Activated naive CD4-positive, alpha-beta T cell treated with anti-CD3 and anti-CD28 coated beads, Interleukin-2, amount 10 ng/mL, durations not matched to agents 7 days and 5 days (primary cell): Measurements from ENCODE around the gene SLC4A4.

Source experiments
- CTCF ChIA-PET: fragments of 350-600 bp; sonication (Branson Sonifier 250); formaldehyde crosslinking; loops from one replicate; lab custom pipeline; 2021; ENCODE audit warnings: antibody characterized with exemption; lab: Charles Lee
- DNase-seq: peaks from one replicate; pipeline ENCODE4 v3.0.0-alpha.2; 2020
- H3K27ac Mint-ChIP-seq: one replicate; pipeline ENCODE4 v1.8.0; 2021; ENCODE audit warnings: mild to moderate bottlenecking, moderate library complexity, mixed read lengths
- H3K27me3 Mint-ChIP-seq: one replicate; pipeline ENCODE4 v1.8.0; 2021; ENCODE audit warnings: mild to moderate bottlenecking, mixed read lengths
- H3K36me3 Mint-ChIP-seq: one replicate; pipeline ENCODE4 v1.8.0; 2021; ENCODE audit warnings: mixed read lengths
- H3K4me1 Mint-ChIP-seq: one replicate; pipeline ENCODE4 v1.8.0; 2021; ENCODE audit warnings: mixed read lengths
- H3K4me3 Mint-ChIP-seq: one replicate; pipeline ENCODE4 v1.8.0; 2021; ENCODE audit warnings: mild to moderate bottlenecking, moderate library complexity, mixed read lengths
- H3K9me3 Mint-ChIP-seq: one replicate; pipeline ENCODE4 v1.8.0; 2021; ENCODE audit warnings: mixed read lengths

Gene SLC4A4

GRCh38 chr4:71338846-71339593 is at the start of gene SLC4A4:
Gene SLC4A4, plus strand, starts transcription at chr4:71339020.
- CTCF ChIA-PET = no interaction called here
- H3K27me3 Mint-ChIP-seq = peaks cover under 1% of the 10 kb centered on the region
- H3K4me1 Mint-ChIP-seq = peaks cover 3% of the 10 kb centered on the region
- H3K9me3 Mint-ChIP-seq = no peaks in the 10 kb centered on the region
- H3K4me3 Mint-ChIP-seq = no peak within 1 kb of the TSS
- no peak for DNase-seq
- H3K36me3 Mint-ChIP-seq = no peaks in the 10 kb centered on the region
- no peak within 1 kb of the TSS for H3K27ac Mint-ChIP-seq

DNA sequence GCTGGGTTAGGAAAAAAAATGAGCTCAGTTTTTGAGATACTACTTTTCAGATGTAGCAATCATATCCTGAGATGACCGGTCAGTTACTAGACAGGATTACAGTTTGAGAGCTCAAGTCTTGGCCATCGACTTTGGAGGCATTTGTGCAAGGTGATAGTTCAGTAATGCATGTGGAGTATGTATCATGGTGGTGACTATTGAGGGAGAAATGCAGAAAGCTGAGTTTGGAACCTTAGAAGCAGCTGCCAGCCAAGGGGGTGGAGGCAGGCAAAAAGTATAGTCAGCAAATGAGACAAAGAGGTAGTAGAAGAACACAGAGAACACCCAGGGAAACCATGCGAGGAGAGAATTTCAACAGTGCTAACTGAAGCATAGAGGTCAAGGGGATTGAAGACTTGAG is 48.7 kb upstream of the SLC4A4 start:
- no peaks in the 10 kb centered on the region for H3K4me1 Mint-ChIP-seq
- no peaks in the 10 kb centered on the region for H3K27me3 Mint-ChIP-seq
- no peak overlapping the region for H3K4me3 Mint-ChIP-seq
- H3K36me3 Mint-ChIP-seq = no peaks in the 10 kb centered on the region
- H3K27ac Mint-ChIP-seq = no peak overlapping the region
- CTCF ChIA-PET = no interaction called here
- no peak for DNase-seq
- no peaks in the 10 kb centered on the region for H3K9me3 Mint-ChIP-seq

DNA sequence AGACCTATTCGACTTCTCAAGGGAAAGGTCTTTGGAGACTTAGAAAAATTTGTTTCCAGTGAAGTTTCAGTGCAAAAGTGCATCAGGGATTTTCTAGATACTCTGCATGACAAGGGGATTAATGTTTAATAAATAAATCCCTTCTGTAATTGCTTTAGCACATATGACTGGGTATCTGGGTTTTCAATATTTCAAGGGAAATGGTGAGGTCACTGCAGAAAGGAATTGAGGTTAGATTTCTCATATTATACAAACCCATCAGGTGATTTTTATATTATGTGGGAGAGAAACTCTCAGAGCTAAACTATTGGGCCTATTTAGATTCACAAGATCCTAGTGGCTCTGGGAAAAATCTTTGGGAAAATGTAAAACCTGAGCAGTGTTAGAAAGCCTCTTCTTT is 48.3 kb upstream of the SLC4A4 start:
- DNase-seq = no peak
- Mint-ChIP-seq H3K4me3 (no peak overlapping the region), H3K9me3 (no peaks in the 10 kb centered on the region), H3K36me3 (no peaks in the 10 kb centered on the region), H3K27me3 (no peaks in the 10 kb centered on the region), H3K27ac (no peak overlapping the region), H3K4me1 (no peaks in the 10 kb centered on the region)
- CTCF ChIA-PET = no interaction called here

DNA sequence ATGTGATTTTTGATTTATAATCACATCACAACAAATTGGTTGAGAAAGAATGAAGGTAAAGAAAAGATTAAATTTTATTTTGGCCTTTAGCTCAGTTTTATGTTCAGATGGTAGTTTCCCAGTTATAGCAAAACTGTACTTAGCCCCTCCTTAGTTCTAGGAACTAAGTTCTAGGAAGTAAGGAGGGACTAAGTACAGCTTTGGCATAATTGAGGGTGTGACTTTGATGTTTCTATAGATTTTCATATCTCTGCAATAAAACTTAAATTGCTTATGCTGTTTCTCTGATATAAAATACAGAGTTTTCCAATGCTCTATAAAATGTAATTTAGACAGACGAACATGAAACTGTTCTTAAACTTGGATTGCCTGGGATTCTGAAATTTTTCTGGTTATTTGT is 46.6 kb upstream of the SLC4A4 start:
- no peak for DNase-seq
- CTCF ChIA-PET = no interaction called here
- no peaks in the 10 kb centered on the region for H3K4me1 Mint-ChIP-seq
- no peaks in the 10 kb centered on the region for H3K27me3 Mint-ChIP-seq
- H3K4me3 Mint-ChIP-seq = no peak overlapping the region
- H3K9me3 Mint-ChIP-seq = no peaks in the 10 kb centered on the region
- no peaks in the 10 kb centered on the region for H3K36me3 Mint-ChIP-seq
- H3K27ac Mint-ChIP-seq = no peak overlapping the region

DNA sequence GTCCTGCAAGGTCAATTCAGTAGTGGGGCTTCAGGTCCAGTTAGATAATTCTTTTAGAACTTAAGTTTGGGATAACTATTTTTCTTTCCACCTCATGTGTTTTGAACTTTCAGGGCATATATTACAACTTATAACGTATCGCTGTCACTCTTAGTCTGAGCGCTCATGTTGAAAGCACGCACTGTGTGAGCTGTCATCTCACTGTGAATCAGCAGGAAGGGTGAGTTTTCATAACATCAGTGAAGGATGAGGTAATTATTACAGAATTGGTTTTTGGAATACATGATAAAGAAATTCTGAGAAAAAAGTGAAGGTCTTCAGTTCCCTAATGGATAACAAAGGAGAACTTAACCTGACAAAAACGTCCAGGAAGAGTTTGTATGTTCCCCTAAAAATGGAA is 45.1 kb upstream of the SLC4A4 start:
- Mint-ChIP-seq H3K4me1 (no peaks in the 10 kb centered on the region), H3K4me3 (no peak overlapping the region), H3K9me3 (no peaks in the 10 kb centered on the region), H3K36me3 (no peaks in the 10 kb centered on the region), H3K27ac (no peak overlapping the region), H3K27me3 (no peaks in the 10 kb centered on the region)
- CTCF ChIA-PET = interaction anchor here (0.6 kb wide), 1 partner anchor 336 kb away, joined by 4 read pairs; no protein-coding TSS in a partner anchor
- no peak for DNase-seq

- no peaks in the 10 kb centered on the region for H3K9me3 Mint-ChIP-seq
- DNase-seq = no peak
- CTCF ChIA-PET = no interaction called here
- H3K27me3 Mint-ChIP-seq = no peaks in the 10 kb centered on the region
- H3K27ac Mint-ChIP-seq = no peak overlapping the region
- H3K36me3 Mint-ChIP-seq = no peaks in the 10 kb centered on the region
- H3K4me1 Mint-ChIP-seq = no peaks in the 10 kb centered on the region
- H3K4me3 Mint-ChIP-seq = no peak overlapping the region
Measured at GRCh38 chr4:71294301-71294700, 44.5 kb upstream of the SLC4A4 start.

DNA sequence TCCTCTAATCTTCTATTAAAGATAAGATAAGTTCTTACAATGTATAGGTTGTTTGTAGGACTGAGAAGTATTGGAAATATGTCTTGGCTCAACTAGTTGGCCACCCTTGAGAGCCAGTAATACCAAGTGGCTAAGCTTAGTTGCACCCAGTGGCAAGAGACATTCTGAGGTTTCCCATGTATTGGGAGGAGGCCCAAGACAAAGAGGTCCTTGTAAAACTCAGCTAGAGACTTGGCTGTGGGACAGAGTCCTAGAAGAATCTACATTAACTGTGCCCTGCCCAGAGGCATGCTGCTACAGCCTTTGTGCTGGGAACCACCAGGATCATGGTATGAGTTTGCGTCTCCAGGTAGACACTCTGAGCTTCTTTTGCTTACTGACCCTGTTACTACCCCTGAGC is 41.9 kb upstream of the SLC4A4 start:
- H3K9me3 Mint-ChIP-seq = no peaks in the 10 kb centered on the region
- H3K27me3 Mint-ChIP-seq = peaks cover 3% of the 10 kb centered on the region
- H3K4me1 Mint-ChIP-seq = no peaks in the 10 kb centered on the region
- CTCF ChIA-PET = no interaction called here
- no peaks in the 10 kb centered on the region for H3K36me3 Mint-ChIP-seq
- no peak overlapping the region for H3K4me3 Mint-ChIP-seq
- no peak for DNase-seq
- H3K27ac Mint-ChIP-seq = no peak overlapping the region

DNA sequence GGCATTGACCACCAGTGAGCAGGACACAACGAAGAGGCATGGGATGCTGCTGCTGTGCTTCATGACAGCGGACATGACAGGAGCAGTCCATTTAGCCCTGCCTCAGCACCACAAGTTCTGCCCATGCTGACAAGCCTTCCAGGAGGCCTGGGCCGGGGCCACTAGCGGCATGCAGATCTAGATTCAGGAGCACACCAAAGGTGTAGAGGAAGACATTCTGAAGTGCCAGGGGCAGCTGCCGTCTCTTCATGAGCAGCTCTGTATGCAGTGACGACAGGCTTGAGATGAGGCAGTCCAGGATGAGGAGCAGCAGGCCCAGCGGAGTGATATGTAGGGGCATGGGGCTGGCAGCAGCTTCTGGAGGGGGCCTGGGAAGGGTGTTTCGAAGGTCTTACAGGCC is 38.5 kb upstream of the SLC4A4 start:
- H3K4me3 Mint-ChIP-seq = no peak overlapping the region
- no peaks in the 10 kb centered on the region for H3K4me1 Mint-ChIP-seq
- CTCF ChIA-PET = no interaction called here
- DNase-seq = no peak
- peaks cover 7% of the 10 kb centered on the region for H3K27me3 Mint-ChIP-seq
- no peaks in the 10 kb centered on the region for H3K9me3 Mint-ChIP-seq
- no peak overlapping the region for H3K27ac Mint-ChIP-seq
- H3K36me3 Mint-ChIP-seq = no peaks in the 10 kb centered on the region

GRCh38 chr4:71300964-71301363 is 37.9 kb upstream of the SLC4A4 start:
- CTCF ChIA-PET = no interaction called here
- Mint-ChIP-seq H3K9me3 (no peaks in the 10 kb centered on the region), H3K4me3 (no peak overlapping the region), H3K36me3 (no peaks in the 10 kb centered on the region), H3K27me3 (peaks cover 7% of the 10 kb centered on the region), H3K4me1 (peaks cover 2% of the 10 kb centered on the region), H3K27ac (no peak overlapping the region)
- DNase-seq = no peak

- DNase-seq = no peak
- H3K9me3 Mint-ChIP-seq = no peaks in the 10 kb centered on the region
- H3K4me1 Mint-ChIP-seq = peaks cover 2% of the 10 kb centered on the region
- peaks cover 7% of the 10 kb centered on the region for H3K27me3 Mint-ChIP-seq
- no peak overlapping the region for H3K4me3 Mint-ChIP-seq
- CTCF ChIA-PET = no interaction called here
- H3K27ac Mint-ChIP-seq = no peak overlapping the region
- H3K36me3 Mint-ChIP-seq = no peaks in the 10 kb centered on the region
Measured at GRCh38 chr4:71303287-71303686, 35.5 kb upstream of the SLC4A4 start.

- Mint-ChIP-seq H3K27me3 (peaks cover 9% of the 10 kb centered on the region), H3K27ac (no peak overlapping the region), H3K4me3 (no peak overlapping the region), H3K9me3 (no peaks in the 10 kb centered on the region), H3K4me1 (peaks cover 2% of the 10 kb centered on the region), H3K36me3 (no peaks in the 10 kb centered on the region)
- DNase-seq = no peak
- CTCF ChIA-PET = no interaction called here
Measured at GRCh38 chr4:71303850-71304249, 35.0 kb upstream of the SLC4A4 start.

DNA sequence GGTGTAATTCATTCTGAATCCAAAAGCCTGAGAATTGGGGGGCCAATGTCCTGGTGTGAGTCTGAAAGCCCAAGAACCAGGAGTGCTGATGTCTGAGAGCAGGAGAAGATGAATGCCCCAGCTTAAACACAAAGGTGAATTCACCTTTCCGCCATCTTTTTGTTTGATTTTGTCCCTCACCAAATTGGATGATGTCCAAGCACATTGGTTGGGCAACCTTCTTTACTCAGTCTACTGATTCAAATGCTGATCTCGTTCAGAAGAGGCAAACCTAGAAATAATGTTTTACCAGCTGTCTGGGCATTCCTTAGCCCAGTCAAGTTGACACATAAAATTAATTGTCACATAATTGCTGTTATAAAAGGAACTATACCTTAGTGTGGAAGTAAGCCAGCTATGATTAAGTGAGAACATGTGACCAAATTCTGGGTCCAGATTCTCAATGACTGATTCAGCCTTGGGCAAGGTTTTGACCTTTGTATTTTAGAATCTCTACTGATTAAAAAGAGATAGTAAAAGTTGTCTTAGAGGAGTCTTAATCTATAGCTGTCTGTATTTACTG is 34.5 kb upstream of the SLC4A4 start:
- Mint-ChIP-seq H3K4me1 (peaks cover 2% of the 10 kb centered on the region), H3K27me3 (peaks cover 10% of the 10 kb centered on the region), H3K27ac (no peak overlapping the region), H3K9me3 (no peaks in the 10 kb centered on the region), H3K4me3 (no peak overlapping the region), H3K36me3 (no peaks in the 10 kb centered on the region)
- no peak for DNase-seq
- CTCF ChIA-PET = no interaction called here

GRCh38 chr4:71307729-71308128 is 31.1 kb upstream of the SLC4A4 start:
- Mint-ChIP-seq H3K4me3 (no peak overlapping the region), H3K27ac (no peak overlapping the region), H3K27me3 (peaks cover 8% of the 10 kb centered on the region), H3K4me1 (peaks cover 2% of the 10 kb centered on the region), H3K9me3 (no peaks in the 10 kb centered on the region), H3K36me3 (no peaks in the 10 kb centered on the region)
- CTCF ChIA-PET = no interaction called here
- no peak for DNase-seq

DNA sequence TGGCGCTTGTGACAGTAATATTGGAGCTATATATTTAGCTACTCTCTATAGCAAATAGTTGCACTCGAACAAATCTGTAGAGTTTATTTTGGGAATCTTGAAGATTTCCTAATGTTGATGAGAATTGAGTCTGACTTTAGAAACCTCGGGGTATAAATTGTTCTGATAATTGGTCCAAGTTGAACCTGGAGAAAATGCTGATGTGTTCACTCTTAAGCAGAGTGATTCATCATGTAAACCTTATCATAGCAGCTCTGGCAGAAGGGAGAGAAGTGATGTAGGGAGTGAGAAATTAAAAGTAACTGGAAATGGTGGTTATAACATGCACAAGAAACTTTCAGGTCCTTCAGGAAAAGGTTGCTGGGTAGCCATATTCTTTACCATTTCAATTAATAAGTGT is 16.4 kb upstream of the SLC4A4 start:
- H3K36me3 Mint-ChIP-seq = no peaks in the 10 kb centered on the region
- H3K4me3 Mint-ChIP-seq = no peak overlapping the region
- H3K4me1 Mint-ChIP-seq = no peaks in the 10 kb centered on the region
- DNase-seq = no peak
- no peak overlapping the region for H3K27ac Mint-ChIP-seq
- no peaks in the 10 kb centered on the region for H3K9me3 Mint-ChIP-seq
- CTCF ChIA-PET = no interaction called here
- H3K27me3 Mint-ChIP-seq = no peaks in the 10 kb centered on the region

GRCh38 chr4:71333368-71333767 is 5.5 kb upstream of the SLC4A4 start:
- no peaks in the 10 kb centered on the region for H3K4me1 Mint-ChIP-seq
- H3K27ac Mint-ChIP-seq = no peak overlapping the region
- no peak overlapping the region for H3K4me3 Mint-ChIP-seq
- H3K9me3 Mint-ChIP-seq = no peaks in the 10 kb centered on the region
- no peaks in the 10 kb centered on the region for H3K36me3 Mint-ChIP-seq
- peaks cover 4% of the 10 kb centered on the region for H3K27me3 Mint-ChIP-seq
- no peak for DNase-seq
- CTCF ChIA-PET = no interaction called here
